Uterus (tissue), 4 donors: ENCODE measurements around the gene P2RY14. TPM values are rescaled to one million over a fixed set of nuclear protein-coding genes. Genes with fewer than 3 reads are reported as not detected.

Experiments used
- DNase-seq, 2 donors: peaks; one replicate each; pipeline ENCODE4 v3.0.0-alpha.2; 2019 to 2020
- H3K27ac ChIP-seq, 2 donors: fragments of 200-600 bp; sonication (generic); 1 replicate in 1 of 2; 2 replicates in 1 of 2; pipeline ENCODE4 v1.5.1; 2016 to 2018
- H3K27me3 ChIP-seq, 2 donors: fragments of 200-600 bp; sonication (generic); one replicate each; pipeline ENCODE4 v1.5.1; 2018 to 2019; ENCODE audit warnings: control low read depth in 1 of 2
- H3K36me3 ChIP-seq, 2 donors: fragments of 200-600 bp; sonication (generic); one replicate each; pipeline ENCODE4 v1.5.1; 2019; ENCODE audit warnings: control low read depth in 1 of 2
- H3K4me1 ChIP-seq, 2 donors: fragments of 200-600 bp; sonication (generic); one replicate each; pipeline ENCODE4 v1.5.1; 2018 to 2019; ENCODE audit warnings: control low read depth in 1 of 2
- H3K4me3 ChIP-seq, 2 donors: fragments of 200-600 bp; sonication (generic); 1 replicate in 1 of 2; 2 replicates in 1 of 2; pipeline ENCODE4 v1.5.1; 2018 to 2019; ENCODE audit warnings: mild to moderate bottlenecking in 1 of 2
- H3K9me3 ChIP-seq, 2 donors: fragments of 200-600 bp; sonication (generic); one replicate each; pipeline ENCODE4 v1.5.1; 2019; ENCODE audit warnings: control low read depth in 1 of 2
- CTCF ChIP-seq, 4 experiments: fragments of 200-600 bp in 2 of 4; fragments of 450-650 bp in 2 of 4; sonication (generic) in 2 of 4; IDR thresholded peaks; one replicate each; pipeline ENCODE4 v1.5.1; 2016 to 2019; ENCODE audit warnings: antibody characterized with exemption in 4 of 4, mild to moderate bottlenecking in 2 of 4, moderate library complexity in 1 of 4
- POLR2A ChIP-seq, 2 donors: fragments of 450-650 bp; IDR thresholded peaks; one replicate each; pipeline ENCODE4 v1.6.1; 2016; ENCODE audit warnings: antibody characterized with exemption in 2 of 2, mild to moderate bottlenecking in 1 of 2, moderate library complexity in 1 of 2
- intact Hi-C: fragments of 100-400 bp; cut with DNase I; formaldehyde crosslinking; loops from one replicate; pipeline ENCODE4 v1.15.1; 2023; ENCODE audit warnings: low total_unique reads
- total RNA-seq, 4 donors: library from RNA; depleted of rRNA in 3 of 4; stranded (reverse); fragments of >200 nt in 3 of 4; gene quantifications; one replicate each; pipeline versions ENCODE4 v1.1.0 to v1.2.4, GENCODE V29; 2014 to 2023
- donor health status: DM: yes; HTN: yes; CAD: no.

Gene P2RY14
- total RNA-seq, 4 donors from 2014 or later = 0.51 to 2.6 (median 0.61) TPM

GRCh38 chr3:151315136-151315535, 36.8 kb upstream of the P2RY14 start:
- Histone ChIP-seq H3K4me3 (no peak overlapping the region), H3K4me1 (no peaks in the 10 kb centered on the region), H3K27me3 (no peaks in the 10 kb centered on the region), H3K9me3 (no peaks in the 10 kb centered on the region), H3K27ac (no peak overlapping the region), H3K36me3 (no peaks in the 10 kb centered on the region)
- intact Hi-C loops = no loop called here
- DNase-seq = no peak
- TF ChIP-seq POLR2A (IDR thresholded peaks at IDR 0.05) (no peak), CTCF (IDR thresholded peaks at IDR 0.05) (no peak)

GRCh38 chr3:151314593-151314992, 36.3 kb upstream of the P2RY14 start:
- no peak for DNase-seq
- no peak overlapping the region for H3K4me3 ChIP-seq
- no peaks in the 10 kb centered on the region for H3K9me3 ChIP-seq
- intact Hi-C loops = no loop called here
- no peak overlapping the region for H3K27ac ChIP-seq
- H3K36me3 ChIP-seq = no peaks in the 10 kb centered on the region
- no peaks in the 10 kb centered on the region for H3K27me3 ChIP-seq
- no peaks in the 10 kb centered on the region for H3K4me1 ChIP-seq
- TF ChIP-seq CTCF (IDR thresholded peaks at IDR 0.05) = no peak
- no peak for TF ChIP-seq POLR2A (IDR thresholded peaks at IDR 0.05)

- intact Hi-C loops = no loop called here
- TF ChIP-seq CTCF (IDR thresholded peaks at IDR 0.05) (no peak), POLR2A (IDR thresholded peaks at IDR 0.05) (no peak)
- Histone ChIP-seq H3K27ac (no peak overlapping the region), H3K9me3 (no peaks in the 10 kb centered on the region), H3K27me3 (no peaks in the 10 kb centered on the region), H3K4me1 (no peaks in the 10 kb centered on the region), H3K4me3 (no peak overlapping the region), H3K36me3 (no peaks in the 10 kb centered on the region)
- no peak for DNase-seq
These were observed 35.8 kb upstream of the P2RY14 start for GRCh38 chr3:151314137-151314536.

- Histone ChIP-seq H3K27me3 (no peaks in the 10 kb centered on the region), H3K4me1 (no peaks in the 10 kb centered on the region), H3K4me3 (no peak overlapping the region), H3K27ac (no peak overlapping the region), H3K9me3 (no peaks in the 10 kb centered on the region), H3K36me3 (no peaks in the 10 kb centered on the region)
- DNase-seq = no peak
- intact Hi-C loops = no loop called here
- TF ChIP-seq CTCF (IDR thresholded peaks at IDR 0.05) (no peak), POLR2A (IDR thresholded peaks at IDR 0.05) (no peak)
These were observed 34.6 kb upstream of the P2RY14 start for GRCh38 chr3:151312972-151313371.

GRCh38 chr3:151309566-151309965, 31.2 kb upstream of the P2RY14 start:
- no peaks in the 10 kb centered on the region for H3K9me3 ChIP-seq
- no peak overlapping the region for H3K27ac ChIP-seq
- H3K4me1 ChIP-seq = no peaks in the 10 kb centered on the region
- no peak overlapping the region for H3K4me3 ChIP-seq
- intact Hi-C loops = no loop called here
- no peak for TF ChIP-seq CTCF (IDR thresholded peaks at IDR 0.05)
- no peaks in the 10 kb centered on the region for H3K27me3 ChIP-seq
- DNase-seq = no peak
- H3K36me3 ChIP-seq = no peaks in the 10 kb centered on the region
